GM19438 (cell line): ENCODE results near the gene ZNF511.
A peak's percentile ranks its signal among the peaks of the same experiment; 100 is the strongest.

Experiments
- ATAC-seq: cut with Tn5 transposase; IDR thresholded peaks from one replicate; pipeline ENCODE4 v1.9.1; 2021; ENCODE audit warnings: low read depth; ENCODE audit not compliant: unreplicated experiment

The ZNF511 gene

DNA sequence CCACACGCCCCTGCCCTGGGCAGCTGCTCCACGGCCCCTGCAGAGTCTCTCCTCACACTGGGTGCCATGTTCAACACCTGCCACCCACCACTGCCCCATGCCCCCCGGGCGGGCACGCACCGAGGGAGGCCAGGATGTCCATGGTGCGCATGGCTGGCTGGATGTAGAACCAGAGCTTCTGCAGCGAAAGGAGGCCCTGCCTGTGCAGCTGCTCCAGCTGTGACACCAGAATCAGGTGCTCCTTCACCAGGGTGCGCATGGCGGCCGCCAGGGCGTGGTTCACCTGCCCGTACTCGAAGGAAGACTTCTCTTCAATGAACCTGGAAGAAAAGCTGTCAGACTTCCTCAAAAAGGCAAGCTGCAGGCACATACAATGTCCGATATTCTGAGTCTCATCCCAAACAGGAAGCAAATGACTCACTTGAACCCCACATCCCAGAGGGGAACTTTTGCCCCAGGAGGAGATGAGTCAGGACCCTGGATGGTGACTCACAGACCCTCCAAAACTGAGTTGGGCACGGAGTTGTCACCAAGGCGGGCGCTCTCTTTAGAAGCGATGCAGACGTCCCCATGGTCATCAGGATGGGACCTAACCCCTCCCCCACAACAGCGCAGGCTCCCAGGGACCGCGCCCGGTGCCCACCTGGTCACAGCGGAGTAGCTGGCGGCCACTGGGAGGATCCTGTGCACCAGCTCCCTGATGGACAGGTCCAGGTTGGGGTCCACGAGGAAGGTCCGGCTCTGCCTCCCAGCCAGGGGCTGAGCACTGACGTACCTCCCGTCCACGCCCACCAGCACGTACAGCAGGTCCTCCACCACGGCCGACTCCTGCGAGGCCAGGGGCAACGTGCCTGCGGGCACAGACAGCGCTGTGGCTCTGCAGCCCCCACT lies 15.6 kb upstream of the ZNF511 start:
- no peak for ATAC-seq

DNA sequence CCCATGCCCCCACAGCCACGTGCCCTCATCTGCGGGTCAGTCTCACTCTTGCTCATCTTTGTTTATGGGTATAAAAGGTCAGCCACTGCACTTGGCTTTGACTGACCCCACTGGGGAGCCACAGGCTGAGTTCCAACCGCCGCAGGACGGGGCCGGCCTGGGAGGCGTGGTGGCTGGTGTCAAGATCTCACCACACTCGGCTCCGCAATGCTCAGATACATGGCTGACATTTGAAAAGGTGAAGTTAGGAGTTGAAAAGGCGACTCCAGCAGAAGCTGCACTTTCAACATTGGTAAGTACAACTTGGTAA lies 14.9 kb upstream of the ZNF511 start:
- no peak for ATAC-seq

DNA sequence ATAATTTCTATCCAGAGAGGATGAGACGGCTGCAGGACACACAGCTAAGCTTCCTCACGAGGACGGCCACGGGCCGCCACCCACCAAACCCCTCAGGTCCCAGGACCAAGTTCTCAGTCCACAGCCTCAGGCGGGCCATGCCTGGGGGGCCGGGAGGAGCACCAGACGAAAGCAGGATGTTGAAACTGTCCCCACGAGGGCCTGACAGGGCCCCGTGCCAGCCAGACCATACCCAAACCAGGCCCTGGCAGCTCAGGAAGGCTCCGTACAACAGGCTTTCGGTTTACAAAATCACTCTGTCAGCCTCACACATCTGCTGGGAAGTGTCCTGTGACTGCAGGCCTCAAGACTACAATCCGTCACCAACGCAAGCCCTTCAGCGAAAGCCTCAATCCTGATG lies 14.5 kb upstream of the ZNF511 start:
- ATAC-seq: no peak

DNA sequence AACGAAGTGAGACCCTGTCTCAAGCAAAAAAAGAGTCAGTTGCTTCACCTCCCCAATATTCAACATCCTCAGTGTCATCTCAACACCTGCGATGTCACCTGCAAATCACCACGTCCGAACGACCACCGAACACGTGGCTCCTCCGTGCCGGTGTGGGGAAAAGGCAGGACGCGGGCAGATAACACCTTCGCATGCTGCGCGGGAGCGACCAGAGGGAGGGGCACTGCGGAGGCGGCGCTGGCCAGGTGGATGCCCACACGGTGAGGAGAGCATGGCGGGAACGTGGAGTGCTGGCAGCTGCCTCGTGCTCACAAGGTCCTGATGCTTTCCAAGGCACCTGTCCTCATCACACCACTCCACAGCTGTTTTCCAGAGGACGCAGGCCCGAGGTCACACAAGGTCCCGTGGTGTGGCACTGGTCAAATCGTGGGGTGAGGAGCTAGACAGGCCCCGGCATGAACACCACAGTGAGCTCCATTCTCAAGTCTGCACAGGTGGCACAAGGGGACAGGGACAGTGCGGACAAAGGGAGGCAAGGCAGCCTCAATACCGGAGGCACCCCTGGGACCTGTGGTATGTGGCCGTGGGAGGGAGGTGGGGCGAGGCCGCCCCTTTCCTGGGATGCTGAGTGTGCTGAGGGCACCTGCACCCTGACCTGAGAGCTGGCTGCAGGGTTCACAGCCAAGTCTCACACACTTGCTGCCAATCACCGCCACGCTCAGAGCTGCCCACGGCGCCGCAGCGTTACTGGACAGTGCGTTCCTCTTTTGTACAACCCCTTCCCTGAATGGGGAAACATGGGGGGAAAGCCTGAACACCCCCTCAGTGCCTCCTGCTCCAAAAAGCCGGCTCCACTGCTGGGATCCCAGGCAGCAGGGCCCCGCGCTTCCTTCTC lies 13.0 kb upstream of the ZNF511 start:
- ATAC-seq: no peak

DNA sequence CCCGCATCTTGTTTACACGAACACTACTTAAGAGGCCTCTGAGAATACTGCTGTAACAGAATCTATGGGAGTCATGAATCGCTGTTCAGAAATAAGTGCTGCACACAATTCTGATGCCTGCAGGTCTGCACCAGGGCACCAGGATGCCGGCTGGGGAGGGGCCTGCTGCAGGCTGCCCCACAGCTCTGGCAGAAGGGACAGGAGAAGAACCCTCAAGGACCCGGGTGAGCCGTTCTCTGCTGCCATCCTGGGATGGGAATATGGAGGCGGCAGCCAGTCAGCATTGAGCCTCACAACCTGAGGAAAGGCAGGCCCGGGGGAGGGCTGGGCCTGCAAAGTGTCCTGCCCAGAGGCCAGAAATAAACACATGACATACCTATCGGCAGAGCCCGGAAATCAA lies 11.2 kb upstream of the ZNF511 start:
- ATAC-seq: no peak

DNA sequence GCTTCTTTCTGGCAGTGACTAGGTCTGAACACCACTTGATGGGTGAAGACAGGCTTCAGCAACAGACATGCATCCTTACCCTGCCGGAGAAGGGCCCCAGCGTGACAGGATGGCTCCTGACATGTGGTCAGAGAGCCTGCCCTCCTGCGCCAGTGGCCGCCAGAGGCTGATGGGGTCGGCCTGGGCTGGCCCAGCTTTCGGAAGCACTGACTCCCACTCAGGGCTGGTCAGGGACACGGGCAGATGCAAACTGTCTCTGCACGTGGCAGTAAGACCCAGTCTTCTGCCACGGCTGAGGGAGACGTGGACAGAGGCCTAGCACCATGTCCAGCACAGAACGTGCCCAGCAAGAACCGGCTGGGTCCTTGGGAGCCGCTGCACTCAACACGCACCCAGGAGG lies 10.2 kb upstream of the ZNF511 start:
- ATAC-seq: no peak

DNA sequence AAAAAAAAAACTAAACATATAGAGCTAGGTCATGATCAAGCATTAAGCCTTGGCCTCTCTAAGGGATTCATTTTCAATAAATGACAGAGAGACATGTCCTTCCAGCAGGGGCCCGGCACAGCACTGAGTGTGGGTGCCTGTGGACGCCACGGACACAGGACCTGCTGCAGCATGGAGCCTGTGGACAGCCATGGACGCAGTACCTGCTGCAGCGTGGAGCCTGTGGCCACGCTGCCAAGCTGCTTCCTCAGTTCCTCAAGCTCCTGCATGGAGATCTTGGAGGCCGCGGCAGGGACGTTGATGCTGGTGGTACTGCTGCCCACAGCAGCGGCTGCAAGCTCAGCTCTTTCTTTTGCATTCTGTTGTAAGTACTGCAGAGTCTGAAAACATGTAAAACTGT lies 9.5 kb upstream of the ZNF511 start:
- ATAC-seq: no peak

DNA sequence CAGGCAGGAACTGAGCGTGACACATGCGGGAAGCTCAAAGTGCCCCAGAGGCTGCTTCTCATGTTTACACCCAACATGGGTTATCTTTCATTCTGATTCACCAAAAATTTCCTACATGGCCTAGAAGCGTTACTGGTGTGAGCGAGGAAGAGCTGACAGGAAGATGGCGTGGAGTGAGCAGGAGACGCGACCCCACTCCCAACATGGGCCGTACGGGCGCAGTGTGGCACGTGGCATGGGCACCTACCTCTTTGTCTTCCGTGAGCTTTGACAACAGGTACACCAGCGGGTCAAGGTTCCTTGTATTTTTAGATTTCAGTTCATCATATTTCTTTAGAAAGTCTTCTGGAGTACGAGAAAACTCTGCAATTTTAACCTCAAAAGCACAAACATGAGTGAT lies 9.0 kb upstream of the ZNF511 start:
- no peak for ATAC-seq

DNA sequence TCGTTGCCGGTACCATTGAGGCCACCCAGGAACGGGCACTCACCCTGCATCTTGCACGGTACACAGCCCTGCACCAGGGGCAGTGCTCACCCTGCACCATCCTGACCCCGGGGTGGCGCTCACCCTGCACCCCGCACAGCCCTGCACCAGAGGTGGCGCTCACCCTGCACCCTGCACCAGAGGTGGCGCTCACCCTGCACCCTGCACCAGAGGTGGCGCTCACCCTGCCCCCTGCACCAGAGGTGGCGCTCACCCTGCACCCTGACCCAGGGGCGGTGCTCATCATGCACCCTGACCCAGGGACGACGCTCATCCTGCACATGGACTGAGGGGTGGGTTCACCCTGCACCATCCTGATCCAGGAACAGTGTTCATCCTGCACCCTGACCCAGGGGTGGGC lies 6.5 kb upstream of the ZNF511 start:
- ATAC-seq: no peak

DNA sequence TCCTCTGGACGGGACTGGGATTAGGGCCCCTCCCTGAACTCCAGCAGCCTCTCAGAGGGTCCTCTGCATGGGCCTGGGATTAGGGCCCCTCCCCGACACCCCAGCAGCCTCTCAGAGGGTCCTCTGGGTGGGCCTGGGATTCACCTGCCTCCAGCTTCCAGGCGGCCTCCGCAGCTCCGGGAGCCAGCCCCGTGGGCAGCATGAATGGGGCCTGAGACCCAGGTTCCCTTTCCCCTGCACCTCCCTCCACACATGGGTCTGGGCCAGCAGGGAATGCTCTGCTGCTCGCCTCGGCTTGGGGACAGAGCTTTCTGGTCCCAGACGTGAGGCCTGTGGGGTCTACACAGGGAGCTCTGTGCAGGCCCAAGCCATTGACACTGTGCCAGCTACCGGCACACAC lies 5.5 kb upstream of the ZNF511 start:
- ATAC-seq: no peak

DNA sequence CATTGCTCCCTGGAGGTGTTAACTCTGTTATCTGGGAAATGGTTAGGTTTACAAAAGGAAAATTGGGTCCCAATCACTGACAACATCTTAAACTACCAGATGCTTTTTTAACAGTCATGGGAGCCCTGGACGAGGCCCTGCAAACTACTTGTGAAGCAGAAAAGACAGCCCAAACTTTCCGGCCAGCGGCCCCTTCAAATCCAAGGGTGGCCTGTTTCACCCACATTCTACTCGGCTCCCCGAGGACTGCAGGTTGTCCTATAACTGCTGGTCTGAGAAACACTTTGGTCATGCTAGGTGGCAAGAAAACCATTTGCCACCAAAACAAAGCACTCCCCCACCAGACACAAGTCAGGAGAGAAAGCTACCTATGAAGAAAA lies 2.6 kb upstream of the ZNF511 start:
- ATAC-seq: no peak

DNA sequence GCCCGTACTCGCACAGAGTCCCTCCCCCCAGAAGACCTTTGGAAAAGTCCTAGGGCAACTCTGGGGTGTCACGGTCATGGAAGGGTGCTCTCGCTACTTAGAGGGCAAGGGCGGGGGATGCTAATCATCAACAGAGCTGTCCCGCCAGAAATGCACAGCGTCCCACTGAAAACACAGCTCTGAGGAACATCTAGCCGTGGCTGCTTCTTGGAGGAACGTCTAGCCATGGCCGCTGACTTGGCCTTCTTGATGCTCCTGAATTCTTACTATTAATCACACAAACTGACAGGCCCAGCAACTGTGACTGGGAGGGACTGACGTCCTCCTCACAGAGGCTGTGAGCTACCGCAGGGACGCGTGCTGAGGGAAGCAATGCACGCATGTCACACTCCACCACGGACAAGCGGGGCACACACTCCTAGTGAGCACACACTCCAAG lies 1.8 kb upstream of the ZNF511 start:
- no peak for ATAC-seq

DNA sequence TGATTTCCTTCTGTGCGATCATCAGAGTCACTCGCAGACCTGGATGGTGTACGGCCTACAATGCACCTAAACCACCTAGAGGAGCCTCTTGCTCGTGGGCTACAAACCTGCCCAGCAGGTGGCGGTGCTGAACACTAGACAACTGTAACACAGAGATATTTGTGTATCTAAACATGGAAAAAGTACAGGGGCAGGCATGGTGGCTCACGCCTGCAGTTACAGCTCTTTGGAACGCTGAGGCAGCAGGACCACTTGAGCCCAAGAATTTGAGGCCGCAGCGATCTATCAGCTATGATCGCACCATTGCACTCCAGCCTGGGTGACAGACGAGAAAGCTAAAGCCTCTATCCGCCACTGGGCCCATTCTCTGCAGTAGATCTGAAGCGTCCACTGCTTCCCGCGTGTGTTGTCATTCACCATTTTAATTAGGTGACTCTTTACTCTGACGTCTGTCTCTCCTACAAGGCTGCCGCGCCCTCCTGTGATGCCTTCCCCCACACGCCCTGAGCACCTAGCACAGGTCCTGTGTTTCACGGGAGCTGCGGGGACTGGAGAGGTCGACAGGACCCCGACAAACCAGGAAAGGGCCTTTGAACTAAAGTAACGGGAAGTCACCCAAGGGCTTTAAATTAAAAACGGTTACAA lies 816 bp upstream of the ZNF511 start:
- peak; percentile 38 for ATAC-seq

DNA sequence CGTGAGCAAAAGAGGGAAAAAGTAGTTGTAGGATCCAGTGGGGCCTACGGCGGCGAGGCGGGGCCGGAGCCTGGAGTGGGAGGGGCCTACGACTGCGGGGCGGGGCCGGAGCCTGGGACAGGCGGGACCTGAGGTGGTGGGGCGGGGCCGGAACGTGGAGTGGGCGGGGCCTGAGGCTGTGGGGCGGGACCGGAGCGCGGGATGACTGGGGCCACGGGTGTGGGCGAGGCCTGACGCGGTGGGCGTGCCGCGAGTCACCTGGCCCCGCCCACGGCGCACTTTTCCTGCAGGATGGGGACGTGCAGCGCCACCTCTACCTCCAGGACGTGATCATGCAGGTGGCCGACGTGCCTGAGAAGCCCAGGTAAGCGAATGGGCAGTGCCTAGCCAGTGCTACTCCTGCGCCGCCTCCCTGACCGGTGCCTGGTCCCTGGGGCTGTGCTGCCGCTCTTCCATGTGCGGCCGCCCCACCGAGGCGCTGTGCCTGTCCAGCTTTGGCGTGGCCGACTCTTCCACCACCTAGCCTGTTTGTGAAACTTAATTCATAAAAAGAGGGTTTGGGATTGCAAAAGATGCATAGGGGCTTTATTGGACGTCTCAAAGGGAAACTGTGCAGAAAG lies 496 bp downstream of the ZNF511 start:
- ATAC-seq: peak; percentile 65

DNA sequence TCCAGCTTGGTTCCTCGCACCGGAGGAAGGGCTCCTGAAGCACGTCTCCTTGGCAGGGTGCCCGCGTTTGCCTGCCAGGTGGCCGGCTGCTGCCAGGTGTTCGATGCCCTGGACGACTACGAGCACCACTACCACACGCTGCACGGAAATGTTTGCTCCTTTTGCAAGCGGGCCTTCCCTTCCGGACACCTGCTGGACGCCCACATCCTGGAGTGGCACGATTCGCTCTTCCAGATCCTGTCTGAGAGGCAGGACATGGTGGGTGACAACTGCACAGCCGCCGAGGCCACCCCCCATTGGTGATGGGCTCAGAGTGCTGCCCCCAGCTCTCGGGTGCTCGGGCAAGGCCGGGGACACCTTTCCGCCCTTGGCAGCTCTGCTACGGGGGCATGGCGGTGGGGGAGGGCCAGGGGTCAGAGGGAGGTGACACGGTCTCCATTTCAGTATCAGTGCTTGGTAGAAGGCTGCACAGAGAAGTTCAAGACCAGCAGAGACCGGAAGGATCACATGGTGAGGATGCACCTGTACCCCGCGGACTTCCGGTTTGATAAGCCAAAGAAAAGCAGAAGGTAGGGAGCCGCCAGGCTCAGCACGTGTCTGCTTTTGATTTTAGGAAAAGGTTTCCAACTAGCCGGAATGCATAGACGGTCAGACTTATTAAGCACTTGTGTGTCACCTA lies 1.1 kb downstream of the ZNF511 start:
- ATAC-seq: no peak

DNA sequence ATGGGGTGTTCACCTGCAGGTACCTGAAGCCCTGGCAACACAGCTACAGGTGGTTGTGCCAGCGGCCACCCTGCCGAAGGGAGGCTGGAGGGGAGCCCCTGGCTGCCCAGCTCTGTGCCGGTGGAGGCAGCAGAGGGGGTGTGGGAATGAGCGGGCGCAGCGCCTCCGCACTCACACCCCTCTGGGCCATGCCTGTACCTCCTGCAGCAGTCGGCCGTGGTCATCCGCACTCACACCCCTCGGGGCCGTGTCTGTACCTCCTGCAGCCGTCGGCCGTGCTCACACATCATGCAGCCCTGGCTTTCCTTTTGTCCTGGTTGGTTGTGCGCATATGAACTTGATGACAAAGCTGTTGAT lies 1.7 kb downstream of the ZNF511 start:
- no peak for ATAC-seq

DNA sequence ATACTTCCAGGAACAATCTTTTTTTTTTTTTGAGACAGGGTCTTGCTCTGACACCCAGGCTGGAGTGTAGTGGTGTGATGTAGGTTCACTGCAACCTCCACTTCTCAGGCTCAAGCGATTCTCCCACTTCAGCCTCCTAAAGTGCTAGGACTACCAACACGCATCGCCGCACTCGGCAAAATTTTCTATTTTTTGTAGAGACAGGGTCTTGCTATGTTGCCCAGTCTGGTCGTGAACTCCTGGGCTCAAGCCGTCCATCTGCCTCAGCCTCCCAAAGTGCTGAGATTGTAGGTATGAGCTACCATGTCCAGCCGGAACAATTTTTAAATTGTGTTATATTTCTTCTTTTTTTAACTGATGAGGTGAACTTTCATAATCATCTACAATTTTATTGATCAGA lies 2.1 kb downstream of the ZNF511 start:
- ATAC-seq: no peak

DNA sequence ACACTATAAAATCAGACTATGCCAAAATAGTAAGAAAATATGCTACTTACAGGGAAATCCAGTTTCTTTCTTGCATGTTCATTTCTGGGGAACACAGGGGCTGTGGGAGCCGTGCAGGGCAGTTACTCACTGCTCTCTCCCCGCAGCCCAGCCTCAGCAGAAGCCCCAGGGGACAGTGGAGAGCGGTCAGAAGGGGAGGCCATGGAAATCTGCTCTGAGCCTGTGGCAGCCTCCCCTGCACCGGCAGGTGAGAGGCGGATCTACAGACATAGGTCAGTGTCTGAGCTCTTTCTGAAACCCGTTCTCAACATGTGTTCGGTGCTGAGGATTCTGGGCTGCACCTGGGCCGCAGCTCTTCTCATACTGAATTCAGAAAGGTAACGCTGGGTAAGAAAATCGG lies 2.9 kb downstream of the ZNF511 start:
- no peak for ATAC-seq

DNA sequence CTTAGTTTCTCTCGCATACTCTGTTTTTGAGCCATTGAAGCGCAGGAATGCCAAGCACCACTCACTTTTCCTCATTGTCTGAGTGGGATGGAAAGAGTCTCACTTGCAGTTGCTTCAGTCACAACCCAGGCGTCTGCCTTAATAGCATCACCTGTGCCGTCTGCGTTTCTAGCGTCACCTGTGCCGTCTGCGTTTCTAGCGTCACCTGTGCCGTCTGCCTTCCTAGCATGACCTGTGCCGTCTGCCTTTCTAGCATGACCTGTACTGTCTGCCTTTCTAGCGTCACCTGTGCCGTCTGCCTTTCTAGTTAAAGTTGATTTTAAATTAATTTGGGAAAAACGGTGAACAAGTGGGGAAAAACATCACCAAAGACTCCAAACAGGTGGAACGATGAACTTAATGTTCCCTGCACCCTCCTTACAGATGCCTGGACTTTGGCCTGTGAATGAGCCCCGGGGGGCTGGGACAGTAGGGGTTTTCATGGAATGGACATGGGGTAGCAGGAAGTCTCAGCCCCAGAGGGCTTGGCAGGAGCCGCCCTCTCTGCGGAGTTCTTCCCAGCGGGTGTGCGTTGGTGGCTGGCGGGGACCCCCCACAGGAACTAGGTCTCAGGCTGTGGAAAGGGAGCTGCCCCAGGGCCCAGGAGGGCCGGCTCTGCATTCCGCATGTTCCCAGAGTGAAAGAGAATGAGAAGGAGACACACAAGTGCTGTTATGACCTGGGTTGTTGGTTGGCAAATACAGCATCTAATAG lies 3.5 kb downstream of the ZNF511 start:
- ATAC-seq: no peak

DNA sequence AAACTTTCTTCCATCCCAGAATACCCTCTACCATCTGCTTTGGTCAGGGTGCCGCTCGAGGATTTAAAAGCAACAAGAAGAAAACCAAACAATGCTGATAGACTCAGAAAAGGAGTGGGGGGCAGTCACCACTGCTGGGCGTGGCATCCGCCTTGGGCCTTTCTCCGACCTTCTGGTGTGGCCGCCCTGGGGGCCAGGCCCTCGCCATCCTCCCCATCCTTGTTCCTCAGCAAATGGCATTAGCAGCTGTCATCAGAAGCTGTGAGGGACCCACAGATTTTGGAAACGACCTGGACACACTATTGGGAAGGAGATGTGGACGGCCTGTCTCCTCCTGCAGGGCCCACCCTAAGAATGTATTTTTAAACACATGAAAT lies 4.0 kb downstream of the ZNF511 start:
- no peak for ATAC-seq
